ENCODE data around the gene PPP1R9A.

- TF ChIP-seq CTCF (IDR thresholded peaks at IDR 0.05) (no peak), POLR2A (IDR thresholded peaks at IDR 0.05) (no peak), POLR2AphosphoS5 (IDR thresholded peaks at IDR 0.05) (no peak)
These were observed 427.7 kb downstream of the PPP1R9A start for GRCh38 chr7:95335093-95335492.
